NB4 (cell line): Measurements from ENCODE around the gene PLA2G4A.

Source experiments
- CTCF ChIP-seq: IDR thresholded peaks from one replicate; pipeline ENCODE4 v1.5.1; 2012; ENCODE audit warnings: low read depth, low read length
- MAX ChIP-seq: IDR thresholded peaks from 2 replicates; pipeline ENCODE4 v1.6.1; 2011; ENCODE audit warnings: low read depth, low read length
- MYC ChIP-seq: IDR thresholded peaks from 2 replicates; pipeline ENCODE4 v1.6.1; 2011; ENCODE audit warnings: low read depth, low read length
- POLR2A ChIP-seq: IDR thresholded peaks from 2 replicates; pipeline ENCODE4 v1.6.1; 2011; ENCODE audit warnings: mild to moderate bottlenecking; ENCODE audit not compliant: insufficient read length; ENCODE audit errors: extremely low read depth

GRCh38 chr1:186799689-186800054 is 29.1 kb upstream of the PLA2G4A start:
- TF ChIP-seq POLR2A (no peak), CTCF (no peak), MAX (no peak), MYC (no peak)
